ENCODE measurements around the gene ZNF230.

DNA sequence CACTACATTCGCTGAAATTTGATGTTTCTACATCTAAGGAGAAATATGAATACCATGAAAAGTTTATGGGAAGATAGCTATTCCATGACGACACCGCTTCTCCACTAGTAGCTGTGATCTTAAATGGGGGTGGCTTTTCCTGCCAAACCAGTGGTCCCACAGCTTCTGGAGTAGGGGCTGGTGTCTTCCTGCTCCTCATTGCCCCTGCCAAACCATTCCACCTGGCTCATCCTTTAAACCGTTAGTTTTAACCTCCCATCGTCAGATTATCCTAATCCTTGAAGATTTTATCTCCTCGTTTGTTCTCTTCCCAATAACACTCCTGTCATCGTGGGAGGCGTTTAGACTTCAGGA, 568 bp upstream of the ZNF230 start:
- TF ChIP-seq YY1 (IDR thresholded peaks at IDR 0.05), result no peak
- TF ChIP-seq, protein P1, sequence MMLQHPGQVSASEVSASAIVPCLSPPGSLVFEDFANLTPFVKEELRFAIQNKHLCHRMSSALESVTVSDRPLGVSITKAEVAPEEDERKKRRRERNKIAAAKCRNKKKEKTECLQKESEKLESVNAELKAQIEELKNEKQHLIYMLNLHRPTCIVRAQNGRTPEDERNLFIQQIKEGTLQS (IDR thresholded peaks at IDR 0.05), result no peak
